ENCODE data around the gene SPINK8.
A peak's percentile ranks its signal among the peaks of the same experiment; 100 is the strongest.

The SPINK8 gene

GRCh38 chr3:48299746-48300712, 33.4 kb downstream of the SPINK8 start:
- no peak for TF ChIP-seq CTCF (IDR thresholded peaks at IDR 0.05; ENCODE audit: unreplicated experiment in 3 of 3)
- H3K27ac Mint-ChIP-seq = peak overlapping the region; percentile 98 to 100 (median 99)

DNA sequence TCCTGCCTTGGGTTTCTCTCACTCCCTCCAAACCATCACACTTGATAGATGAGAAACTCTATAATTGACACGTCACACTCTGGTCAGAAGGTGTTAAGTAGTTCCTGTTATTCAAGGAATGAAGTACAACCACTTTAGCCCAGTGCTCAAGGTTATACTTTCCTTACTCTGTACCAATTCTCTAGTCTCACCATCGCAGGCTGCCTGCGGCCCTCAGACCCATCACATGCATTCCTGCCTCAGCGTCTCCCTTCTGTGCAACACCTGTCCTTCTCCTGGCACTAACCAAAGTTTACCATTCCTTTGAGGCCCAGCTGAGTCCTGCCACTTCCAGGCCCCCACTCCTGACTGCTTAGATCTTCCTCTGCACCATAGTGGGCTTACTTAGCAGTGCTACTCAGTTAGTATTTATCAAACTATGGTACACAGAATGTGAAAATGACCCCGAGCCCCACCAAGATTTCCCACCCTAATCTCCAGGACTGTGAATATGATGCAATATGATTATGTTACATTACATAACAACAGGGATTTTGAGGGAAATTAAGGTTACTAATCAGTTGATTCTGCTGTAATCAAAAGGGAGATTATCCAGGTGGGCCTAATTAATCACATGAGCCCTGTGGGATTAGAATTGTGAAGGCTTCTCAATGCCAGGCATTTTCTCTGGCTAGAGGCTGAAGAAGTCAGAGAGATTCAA, 36.2 kb downstream of the SPINK8 start:
- H3K4me3 Mint-ChIP-seq = peak overlapping the region in 1 of 3 experiments; percentile 7
- peaks cover 4% of the 10 kb centered on the region for H3K9me3 Mint-ChIP-seq
- H3K36me3 Mint-ChIP-seq (ENCODE audit: low read depth) = peaks cover 56% of the 10 kb centered on the region
- TF ChIP-seq CTCF (IDR thresholded peaks at IDR 0.05; ENCODE audit: unreplicated experiment in 3 of 3) = no peak
- peaks cover 15% of the 10 kb centered on the region for H3K4me1 Mint-ChIP-seq
- no peak overlapping the region for H3K27ac Mint-ChIP-seq
- no peaks in the 10 kb centered on the region for H3K27me3 Mint-ChIP-seq (ENCODE audit: low read depth)

More at GRCh38 chr3:48299746-48300712, 33.4 kb downstream of the SPINK8 start:
- no peaks in the 10 kb centered on the region for H3K27me3 Mint-ChIP-seq (ENCODE audit: low read depth)
- H3K4me3 Mint-ChIP-seq = peak overlapping the region; percentile 97 to 98 (median 97)
- peaks cover 47% of the 10 kb centered on the region for H3K36me3 Mint-ChIP-seq (ENCODE audit: low read depth)
- peaks cover 20% of the 10 kb centered on the region for H3K9me3 Mint-ChIP-seq
- peaks cover 15% of the 10 kb centered on the region for H3K4me1 Mint-ChIP-seq

- Mint-ChIP-seq H3K27ac (no peak overlapping the region), H3K36me3 (ENCODE audit: low read depth) (peaks cover 59% of the 10 kb centered on the region), H3K27me3 (ENCODE audit: low read depth) (no peaks in the 10 kb centered on the region)
Observed at GRCh38 chr3:48296699-48297098, 36.8 kb downstream of the SPINK8 start.

GRCh38 chr3:48294611-48295263, 38.7 kb downstream of the SPINK8 start:
- Mint-ChIP-seq H3K4me3 (no peak overlapping the region), H3K9me3 (peaks cover 2% of the 10 kb centered on the region), H3K27ac (no peak overlapping the region), H3K4me1 (peaks cover 3% of the 10 kb centered on the region), H3K27me3 (ENCODE audit: low read depth) (no peaks in the 10 kb centered on the region), H3K36me3 (ENCODE audit: low read depth) (peaks cover 69% of the 10 kb centered on the region)
- TF ChIP-seq CTCF (IDR thresholded peaks at IDR 0.05; ENCODE audit: unreplicated experiment in 3 of 3) = no peak

More at GRCh38 chr3:48296699-48297098, 36.8 kb downstream of the SPINK8 start:
- TF ChIP-seq CTCF (IDR thresholded peaks at IDR 0.05; ENCODE audit: unreplicated experiment in 3 of 3) = no peak
- Mint-ChIP-seq H3K4me3 (no peak overlapping the region), H3K9me3 (peaks cover under 1% of the 10 kb centered on the region), H3K4me1 (peaks cover 12% of the 10 kb centered on the region)

DNA sequence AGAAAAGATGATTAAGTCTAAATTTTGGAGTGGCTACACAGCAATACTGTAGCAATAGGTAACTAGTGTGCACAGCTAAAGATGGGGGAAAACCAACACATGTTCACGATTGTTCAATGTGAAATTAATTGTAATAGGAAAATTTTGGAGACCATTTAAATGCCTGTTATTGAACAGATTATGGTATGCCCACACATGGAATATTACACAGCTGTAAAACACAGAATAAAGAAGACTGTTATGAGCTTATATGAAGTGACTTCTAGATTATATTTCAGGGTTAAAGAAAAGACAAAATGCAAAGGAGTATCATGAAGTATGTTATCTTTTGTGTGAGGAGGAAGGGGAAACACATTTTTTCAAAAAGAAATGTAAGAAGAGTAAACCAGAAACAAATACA, 43.8 kb downstream of the SPINK8 start:
- no peaks in the 10 kb centered on the region for H3K27me3 Mint-ChIP-seq (ENCODE audit: low read depth)
- H3K4me3 Mint-ChIP-seq = no peak overlapping the region
- peaks cover 5% of the 10 kb centered on the region for H3K4me1 Mint-ChIP-seq
- no peak for TF ChIP-seq CTCF (IDR thresholded peaks at IDR 0.05; ENCODE audit: unreplicated experiment in 3 of 3)
- no peak overlapping the region for H3K27ac Mint-ChIP-seq
- H3K36me3 Mint-ChIP-seq (ENCODE audit: low read depth) = peaks cover 58% of the 10 kb centered on the region
- H3K9me3 Mint-ChIP-seq = peaks cover 13% of the 10 kb centered on the region

All from nephron (organoid).